ENCODE measurements around the gene BPIFB2. TPM values are rescaled to one million over a fixed set of nuclear protein-coding genes. Genes with fewer than 3 reads are reported as not detected.

BPIFB2 gene
- total RNA-seq, 4 donors from 2014 or later = 0.19 to 93.5 (median 1.6) TPM; not detected in 1

DNA sequence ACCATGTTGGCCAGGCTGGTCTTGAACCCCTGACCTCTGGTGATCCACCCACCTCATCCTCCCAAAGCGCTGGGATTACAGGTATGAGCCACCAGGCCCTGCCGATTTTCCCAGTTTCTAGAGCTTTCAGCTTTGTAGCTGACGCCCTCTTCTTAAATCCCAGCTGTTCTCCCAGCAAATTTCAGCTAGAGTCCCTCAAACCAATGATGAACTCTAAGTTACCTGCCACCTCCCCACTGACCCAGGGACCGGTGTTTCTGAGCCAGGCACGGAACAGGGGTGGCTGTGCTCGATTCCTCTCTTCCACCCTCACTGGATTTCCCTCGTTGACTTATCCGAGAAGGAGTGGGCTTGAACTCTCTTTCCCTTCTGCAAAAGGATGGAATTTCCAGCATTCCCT lies 42.4 kb upstream of the BPIFB2 start:
- Histone ChIP-seq H3K4me3 (no peak overlapping the region), H3K27ac (no peak overlapping the region), H3K4me1 (peaks cover 0 to 13% (median 0%) of the 10 kb centered on the region in 3 donors), H3K27me3 (peaks cover 0 to 13% (median 0%) of the 10 kb centered on the region in 4 donors), H3K36me3 (no peaks in the 10 kb centered on the region), H3K9me3 (no peaks in the 10 kb centered on the region)
- WGBS, 2 donors = 72 to 73% methylated on average over 6 to 8 of the region's 8 CpGs
- no peak for TF ChIP-seq POLR2A (IDR thresholded peaks at IDR 0.05)
- TF ChIP-seq, protein P1, sequence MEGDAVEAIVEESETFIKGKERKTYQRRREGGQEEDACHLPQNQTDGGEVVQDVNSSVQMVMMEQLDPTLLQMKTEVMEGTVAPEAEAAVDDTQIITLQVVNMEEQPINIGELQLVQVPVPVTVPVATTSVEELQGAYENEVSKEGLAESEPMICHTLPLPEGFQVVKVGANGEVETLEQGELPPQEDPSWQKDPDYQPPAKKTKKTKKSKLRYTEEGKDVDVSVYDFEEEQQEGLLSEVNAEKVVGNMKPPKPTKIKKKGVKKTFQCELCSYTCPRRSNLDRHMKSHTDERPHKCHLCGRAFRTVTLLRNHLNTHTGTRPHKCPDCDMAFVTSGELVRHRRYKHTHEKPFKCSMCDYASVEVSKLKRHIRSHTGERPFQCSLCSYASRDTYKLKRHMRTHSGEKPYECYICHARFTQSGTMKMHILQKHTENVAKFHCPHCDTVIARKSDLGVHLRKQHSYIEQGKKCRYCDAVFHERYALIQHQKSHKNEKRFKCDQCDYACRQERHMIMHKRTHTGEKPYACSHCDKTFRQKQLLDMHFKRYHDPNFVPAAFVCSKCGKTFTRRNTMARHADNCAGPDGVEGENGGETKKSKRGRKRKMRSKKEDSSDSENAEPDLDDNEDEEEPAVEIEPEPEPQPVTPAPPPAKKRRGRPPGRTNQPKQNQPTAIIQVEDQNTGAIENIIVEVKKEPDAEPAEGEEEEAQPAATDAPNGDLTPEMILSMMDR (IDR thresholded peaks at IDR 0.05) = no peak
- DNase-seq = no peak
- intact Hi-C loops (cut with DNase I) = no loop called here

DNA sequence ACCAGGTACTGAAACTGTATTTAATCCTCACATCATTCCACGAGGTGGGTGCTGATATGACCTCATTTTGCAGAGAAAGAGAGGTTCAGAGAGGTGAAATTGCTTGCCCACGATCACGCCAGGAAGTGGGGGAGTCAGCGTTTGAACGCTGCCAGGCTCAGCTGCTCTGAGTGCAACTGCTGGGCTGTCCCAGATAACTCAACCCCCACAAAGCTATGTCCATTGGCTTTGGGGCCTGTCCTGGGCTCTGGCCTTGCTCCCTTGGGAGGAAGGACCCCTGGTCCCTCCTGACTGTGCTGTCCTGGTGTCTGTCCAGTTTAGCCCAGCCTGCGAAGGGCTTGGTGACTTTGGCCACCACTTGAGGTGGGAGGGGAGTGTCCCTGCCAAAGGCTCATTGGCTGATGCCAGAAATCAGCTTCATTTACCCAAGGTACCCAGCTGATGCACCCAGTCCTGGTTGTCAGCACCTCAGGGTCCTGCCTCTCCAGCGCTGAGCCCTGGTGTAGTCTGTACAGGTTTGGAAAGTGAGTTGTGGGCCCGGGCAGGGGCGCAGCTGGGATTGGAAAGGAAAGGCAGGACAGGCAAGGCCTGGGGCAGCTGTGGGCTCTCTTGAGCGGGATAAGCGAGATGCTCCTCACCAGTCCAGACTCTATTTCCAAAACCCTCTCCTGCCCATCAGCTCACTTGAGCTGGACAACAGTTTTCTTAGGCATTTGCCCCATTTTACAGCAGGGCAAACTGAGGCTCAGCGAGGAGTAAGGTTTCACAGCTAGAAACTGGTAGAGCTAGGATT lies 41.7 kb upstream of the BPIFB2 start:
- no peak for DNase-seq
- peaks cover 0 to 13% (median 0%) of the 10 kb centered on the region in 4 donors for H3K27me3 ChIP-seq
- H3K9me3 ChIP-seq = no peaks in the 10 kb centered on the region
- TF ChIP-seq, protein P1 (IDR thresholded peaks at IDR 0.05) = no peak
- no peak for TF ChIP-seq POLR2A (IDR thresholded peaks at IDR 0.05)
- no peak overlapping the region for H3K4me3 ChIP-seq
- peaks cover 0 to 20% (median under 1%) of the 10 kb centered on the region in 3 donors for H3K4me1 ChIP-seq
- H3K36me3 ChIP-seq = no peaks in the 10 kb centered on the region
- 45 to 59% methylated on average over 6 to 7 of the region's 12 CpGs for WGBS, 2 donors
- H3K27ac ChIP-seq = no peak overlapping the region
- intact Hi-C loops (cut with DNase I) = no loop called here

DNA sequence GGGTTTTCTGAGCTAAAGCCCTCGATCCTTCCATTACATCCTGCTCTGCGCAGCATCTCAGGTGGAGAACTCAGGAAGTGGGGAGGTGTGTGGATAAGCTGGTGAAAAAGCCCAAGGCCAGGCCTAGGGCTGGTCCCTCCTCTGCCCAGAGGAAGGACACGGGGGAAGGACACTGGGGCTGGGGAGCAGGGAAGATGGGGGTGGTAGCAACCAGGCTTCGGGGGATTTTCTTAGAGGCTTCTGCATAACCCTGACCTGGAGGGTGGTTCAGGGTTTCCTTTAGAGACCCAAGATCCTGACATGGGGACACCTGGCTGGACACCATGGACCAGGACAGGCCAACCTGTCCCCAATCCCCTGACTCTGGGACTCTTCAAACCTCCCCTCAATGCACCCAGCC lies 41.1 kb upstream of the BPIFB2 start:
- no peak overlapping the region for H3K27ac ChIP-seq
- DNase-seq = no peak
- 79 to 82% methylated on average over 3 to 4 of the region's 4 CpGs for WGBS, 2 donors
- intact Hi-C loops (cut with DNase I) = no loop called here
- peaks cover 0 to 13% (median 0%) of the 10 kb centered on the region in 4 donors for H3K27me3 ChIP-seq
- no peak overlapping the region for H3K4me3 ChIP-seq
- peaks cover 0 to 26% (median 7%) of the 10 kb centered on the region in 3 donors for H3K4me1 ChIP-seq
- H3K9me3 ChIP-seq = no peaks in the 10 kb centered on the region
- no peaks in the 10 kb centered on the region for H3K36me3 ChIP-seq
- TF ChIP-seq, protein P1 (IDR thresholded peaks at IDR 0.05) = no peak
- no peak for TF ChIP-seq POLR2A (IDR thresholded peaks at IDR 0.05)

DNA sequence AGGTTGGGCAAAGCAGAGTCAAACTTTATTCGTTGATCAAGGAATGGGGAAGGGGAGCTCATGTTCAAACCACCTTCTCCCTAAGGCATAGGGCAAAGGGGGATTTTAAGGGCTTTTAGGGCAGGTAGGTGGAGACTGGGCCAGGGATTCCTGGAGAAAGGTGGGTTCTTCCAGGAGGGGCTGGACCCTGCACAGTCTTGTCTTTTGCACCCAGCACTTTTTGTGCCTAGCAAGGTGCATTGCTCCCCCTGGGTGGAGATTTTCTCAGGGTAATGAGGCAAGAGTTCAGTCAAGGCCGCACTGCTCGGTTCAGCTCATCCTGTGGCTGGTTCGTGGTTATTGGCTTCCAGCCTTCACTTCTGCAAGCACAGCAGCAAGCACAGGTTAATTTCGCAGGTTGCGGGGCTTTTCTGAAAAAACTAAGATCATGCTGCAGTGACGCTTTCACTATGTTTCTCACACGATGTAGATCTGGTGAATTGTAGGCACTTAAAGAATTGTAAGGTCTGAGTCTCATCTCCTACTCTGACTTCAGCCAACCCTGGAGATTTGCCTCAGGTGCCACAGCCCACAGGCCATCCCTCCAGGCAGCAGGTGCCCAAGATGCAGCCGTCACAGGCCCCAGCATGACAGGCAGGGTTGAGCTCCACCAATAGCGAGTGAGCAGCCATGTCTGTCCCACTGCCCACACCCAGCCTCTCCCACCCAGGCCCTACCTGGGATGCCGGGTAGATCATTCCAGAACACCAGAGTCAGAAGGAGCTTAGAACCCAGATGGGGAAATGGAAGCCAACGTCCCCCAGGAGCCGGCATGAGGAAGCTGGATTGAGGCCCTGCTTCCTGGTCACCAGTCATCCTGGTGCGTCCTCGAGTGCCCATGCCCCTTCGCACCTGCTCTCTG lies 40.4 kb upstream of the BPIFB2 start:
- no peak overlapping the region for H3K4me3 ChIP-seq
- no peaks in the 10 kb centered on the region for H3K9me3 ChIP-seq
- intact Hi-C loops (cut with DNase I) = no loop called here
- DNase-seq = no peak
- peak overlapping the region in 2 of 4 donors; percentile 5 to 36 for H3K27ac ChIP-seq
- H3K36me3 ChIP-seq = no peaks in the 10 kb centered on the region
- WGBS, 2 donors = 56 to 62% methylated on average over 8 to 13 of the region's 16 CpGs
- H3K27me3 ChIP-seq = peaks cover 0 to 13% (median 0%) of the 10 kb centered on the region in 4 donors
- TF ChIP-seq POLR2A (IDR thresholded peaks at IDR 0.05) = no peak
- TF ChIP-seq, protein P1 (IDR thresholded peaks at IDR 0.05) = no peak
- H3K4me1 ChIP-seq = peaks cover 0 to 33% (median 11%) of the 10 kb centered on the region in 3 donors
